HEK293 (cell line): Measurements from ENCODE around the gene CD244.

Experiments used
- CTCF ChIA-PET: fragments of 350-600 bp; formaldehyde crosslinking; extraction: SDS; loops from one replicate; lab custom pipeline; 2021; ENCODE audit warnings: antibody characterized with exemption; lab: Yijun Ruan, JAX
- POLR2A ChIA-PET: fragments of 300-600 bp; formaldehyde crosslinking; extraction: SDS; loops from one replicate; lab custom pipeline; 2020; ENCODE audit warnings: antibody characterized with exemption, inconsistent platforms; lab: Yijun Ruan, JAX
- H3K27ac ChIP-seq: fragments of 200-500 bp; sonication (Bioruptor generic); 2 replicates; pipeline ENCODE4 v1.5.1; 2014; ENCODE audit warnings: low read depth, low read length, control low read depth, inconsistent platforms; ENCODE audit errors: extremely low read depth
- H3K36me3 ChIP-seq, 2 experiments: fragments of 200-500 bp in 1 of 2; sonication (Bioruptor generic) in 1 of 2; 1 replicate in 1 of 2; 2 replicates in 1 of 2; pipeline ENCODE4 v1.5.1; 2014 to 2017; ENCODE audit warnings: inconsistent platforms in 2 of 2, low read length in 2 of 2; ENCODE audit not compliant: control insufficient read depth in 2 of 2, insufficient read depth in 1 of 2
- H3K4me1 ChIP-seq: fragments of 200-500 bp; sonication (Bioruptor generic); 2 replicates; pipeline ENCODE4 v1.5.1; 2014; ENCODE audit warnings: mild to moderate bottlenecking, low read length, inconsistent platforms; ENCODE audit not compliant: control insufficient read depth, insufficient read depth
- H3K4me3 ChIP-seq: 2 replicates; pipeline ENCODE4 v1.5.1; 2011; ENCODE audit warnings: low read depth, mild to moderate bottlenecking, control low read depth, low read length, moderate library complexity
- H3K9me3 ChIP-seq: fragments of 200-500 bp; sonication (Bioruptor generic); 2 replicates; pipeline ENCODE4 v1.5.1; 2014; ENCODE audit warnings: low read depth, low read length, inconsistent platforms; ENCODE audit not compliant: control insufficient read depth, insufficient read depth
- FEZF1 ChIP-seq: fragments of 450-650 bp; formaldehyde crosslinking; IDR thresholded peaks from 2 replicates; pipeline ENCODE4 v1.5.1; 2016; ENCODE audit warnings: missing biosample characterization, missing genetic modification characterization
- GLIS1 ChIP-seq: fragments of 450-650 bp; formaldehyde crosslinking; IDR thresholded peaks from 2 replicates; pipeline ENCODE4 v1.5.1; 2016; ENCODE audit warnings: missing biosample characterization, missing genetic modification characterization
- INSM2 ChIP-seq: fragments of 450-650 bp; formaldehyde crosslinking; IDR thresholded peaks from 2 replicates; pipeline ENCODE4 v1.5.1; 2016; ENCODE audit warnings: missing biosample characterization, missing genetic modification characterization
- MEIS1 ChIP-seq: sonication (generic); formaldehyde crosslinking; IDR thresholded peaks from 2 replicates; pipeline ENCODE4 v1.8.1; 2022; ENCODE audit warnings: missing genetic modification reagents, mild to moderate bottlenecking, borderline replicate concordance
- MYNN ChIP-seq: fragments of 450-650 bp; formaldehyde crosslinking; IDR thresholded peaks from 2 replicates; pipeline ENCODE4 v1.5.1; 2016; ENCODE audit warnings: missing biosample characterization, missing genetic modification characterization, borderline replicate concordance
- MZF1 ChIP-seq: fragments of 450-650 bp; formaldehyde crosslinking; IDR thresholded peaks from 2 replicates; pipeline ENCODE4 v1.5.1; 2017; ENCODE audit warnings: missing biosample characterization, missing genetic modification characterization, borderline replicate concordance
- SCRT2 ChIP-seq: fragments of 450-650 bp; formaldehyde crosslinking; IDR thresholded peaks from 2 replicates; pipeline ENCODE4 v1.5.1; 2016; ENCODE audit warnings: missing biosample characterization, missing genetic modification characterization
- YY2 ChIP-seq: fragments of 450-650 bp; formaldehyde crosslinking; IDR thresholded peaks from 2 replicates; pipeline ENCODE4 v1.5.1; 2016; ENCODE audit warnings: missing biosample characterization, missing genetic modification characterization
- ZBTB7A ChIP-seq: fragments of 450-650 bp; formaldehyde crosslinking; IDR thresholded peaks from 2 replicates; pipeline ENCODE4 v1.5.1; 2016; ENCODE audit warnings: low read depth, missing biosample characterization, missing genetic modification characterization
- ZEB2 ChIP-seq: fragments of 450-650 bp; formaldehyde crosslinking; IDR thresholded peaks from 2 replicates; pipeline ENCODE4 v1.5.1; 2016; ENCODE audit warnings: missing biosample characterization, missing genetic modification characterization
- ZNF138 ChIP-seq: fragments of 450-650 bp; formaldehyde crosslinking; IDR thresholded peaks from 2 replicates; pipeline ENCODE4 v1.5.1; 2016; ENCODE audit warnings: missing biosample characterization, missing genetic modification characterization, borderline replicate concordance
- ZNF175 ChIP-seq: fragments of 450-650 bp; formaldehyde crosslinking; IDR thresholded peaks from 2 replicates; pipeline ENCODE4 v1.5.1; 2016; ENCODE audit warnings: missing biosample characterization, missing genetic modification characterization
- ZNF214 ChIP-seq: fragments of 450-650 bp; formaldehyde crosslinking; IDR thresholded peaks from 2 replicates; pipeline ENCODE4 v1.5.1; 2017; ENCODE audit warnings: missing biosample characterization, mild to moderate bottlenecking, missing genetic modification characterization, borderline replicate concordance
- ZNF266 ChIP-seq: fragments of 450-650 bp; formaldehyde crosslinking; IDR thresholded peaks from 2 replicates; pipeline ENCODE4 v1.5.1; 2016; ENCODE audit warnings: missing biosample characterization, missing genetic modification characterization, low read depth
- ZNF280D ChIP-seq: fragments of 450-650 bp; formaldehyde crosslinking; IDR thresholded peaks from 2 replicates; pipeline ENCODE4 v1.5.1; 2016; ENCODE audit warnings: missing biosample characterization, missing genetic modification characterization
- ZNF416 ChIP-seq: fragments of 450-650 bp; formaldehyde crosslinking; IDR thresholded peaks from 2 replicates; pipeline ENCODE4 v1.5.1; 2016; ENCODE audit warnings: missing biosample characterization, missing genetic modification characterization
- ZNF513 ChIP-seq: fragments of 450-650 bp; IDR thresholded peaks from 2 replicates; pipeline ENCODE4 v1.5.1; 2018; ENCODE audit warnings: missing biosample characterization, missing genetic modification characterization
- ZNF658 ChIP-seq: fragments of 450-650 bp; formaldehyde crosslinking; IDR thresholded peaks from 2 replicates; pipeline ENCODE4; 2016; ENCODE audit warnings: missing biosample characterization, missing genetic modification characterization
- ZNF664 ChIP-seq: fragments of 450-650 bp; formaldehyde crosslinking; IDR thresholded peaks from 2 replicates; pipeline ENCODE4 v1.5.1; 2016; ENCODE audit warnings: missing biosample characterization, missing genetic modification characterization
- ZNF707 ChIP-seq: fragments of 450-650 bp; formaldehyde crosslinking; IDR thresholded peaks from 2 replicates; pipeline ENCODE4 v1.5.1; 2016; ENCODE audit warnings: missing biosample characterization, missing genetic modification characterization
- ZNF747 ChIP-seq: fragments of 450-650 bp; formaldehyde crosslinking; IDR thresholded peaks from 2 replicates; pipeline ENCODE4 v1.5.1; 2016; ENCODE audit warnings: missing biosample characterization, missing genetic modification characterization
- ZNF777 ChIP-seq: fragments of 450-650 bp; formaldehyde crosslinking; IDR thresholded peaks from 2 replicates; pipeline ENCODE4 v1.5.1; 2017; ENCODE audit warnings: missing biosample characterization, missing genetic modification characterization, borderline replicate concordance
- ZNF830 ChIP-seq: fragments of 450-650 bp; IDR thresholded peaks from 2 replicates; pipeline ENCODE4 v1.5.0; 2018; ENCODE audit warnings: missing biosample characterization, missing genetic modification characterization, low read depth, mild to moderate bottlenecking, moderate library complexity
- TF ChIP-seq, protein P1 (sequence below): fragments of 450-650 bp; formaldehyde crosslinking; IDR thresholded peaks from 2 replicates; pipeline ENCODE4 v1.5.1; 2017; ENCODE audit warnings: missing biosample characterization, missing genetic modification characterization
- TF ChIP-seq, protein P2 (sequence below): fragments of 450-650 bp; formaldehyde crosslinking; IDR thresholded peaks from 2 replicates; pipeline ENCODE4 v1.5.1; 2016; ENCODE audit warnings: missing biosample characterization, missing genetic modification characterization, low read depth
- TF ChIP-seq, protein P3 (sequence below): IDR thresholded peaks from 2 replicates; pipeline ENCODE4 v1.6.1; 2011; ENCODE audit warnings: mild to moderate bottlenecking, low read depth, low read length, borderline replicate concordance

CD244 gene

DNA sequence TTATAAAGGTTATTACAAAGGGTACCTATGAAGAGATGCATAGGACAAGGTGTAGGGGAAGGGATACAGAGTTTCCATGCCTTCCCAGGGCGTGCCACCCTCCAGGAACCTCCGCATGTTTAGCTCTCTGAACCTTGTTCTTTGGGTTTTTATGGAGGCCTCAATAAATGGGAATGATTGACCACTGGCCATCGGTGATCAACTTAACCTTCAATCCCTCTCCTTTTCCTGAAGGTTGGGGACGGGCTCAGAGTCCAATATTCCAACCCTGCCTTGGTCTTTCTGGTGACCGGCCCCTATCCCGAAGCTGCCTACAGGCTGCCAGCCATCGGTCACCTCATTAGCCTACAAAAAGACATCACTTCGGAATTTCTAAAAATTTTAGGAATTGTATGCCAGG lies 11.7 kb downstream of the CD244 start:
- Histone ChIP-seq H3K27ac (no peak overlapping the region), H3K36me3 (no peaks in the 10 kb centered on the region), H3K4me3 (no peak overlapping the region), H3K4me1 (no peaks in the 10 kb centered on the region), H3K9me3 (no peaks in the 10 kb centered on the region)
- ChIA-PET POLR2A (no interaction called here), CTCF (interaction anchor here (0.7 to 0.9 kb wide), 4 partner anchors 16 to 139 kb away, joined by 3 to 4 read pairs (median 4); no protein-coding TSS in a partner anchor)
- TF ChIP-seq ZNF513 (tag by site-specific recombination) (no peak), ZNF664 (tag by site-specific recombination) (no peak), ZBTB7A (tag by site-specific recombination) (no peak), ZNF138 (tag by site-specific recombination) (no peak), ZNF214 (tag by site-specific recombination) (no peak), ZNF266 (no peak), ZNF658 (tag by site-specific recombination) (no peak), ZNF777 (tag by site-specific recombination) (no peak), ZNF175 (tag by site-specific recombination) (no peak), GLIS1 (tag by site-specific recombination) (no peak), MEIS1 (CRISPR knock-in tag) (no peak), YY2 (tag by site-specific recombination) (no peak), ZEB2 (tag by site-specific recombination) (no peak), ZNF830 (tag by site-specific recombination) (no peak), ZNF707 (tag by site-specific recombination) (no peak), ZNF280D (tag by site-specific recombination) (no peak)
- TF ChIP-seq, protein P1, sequence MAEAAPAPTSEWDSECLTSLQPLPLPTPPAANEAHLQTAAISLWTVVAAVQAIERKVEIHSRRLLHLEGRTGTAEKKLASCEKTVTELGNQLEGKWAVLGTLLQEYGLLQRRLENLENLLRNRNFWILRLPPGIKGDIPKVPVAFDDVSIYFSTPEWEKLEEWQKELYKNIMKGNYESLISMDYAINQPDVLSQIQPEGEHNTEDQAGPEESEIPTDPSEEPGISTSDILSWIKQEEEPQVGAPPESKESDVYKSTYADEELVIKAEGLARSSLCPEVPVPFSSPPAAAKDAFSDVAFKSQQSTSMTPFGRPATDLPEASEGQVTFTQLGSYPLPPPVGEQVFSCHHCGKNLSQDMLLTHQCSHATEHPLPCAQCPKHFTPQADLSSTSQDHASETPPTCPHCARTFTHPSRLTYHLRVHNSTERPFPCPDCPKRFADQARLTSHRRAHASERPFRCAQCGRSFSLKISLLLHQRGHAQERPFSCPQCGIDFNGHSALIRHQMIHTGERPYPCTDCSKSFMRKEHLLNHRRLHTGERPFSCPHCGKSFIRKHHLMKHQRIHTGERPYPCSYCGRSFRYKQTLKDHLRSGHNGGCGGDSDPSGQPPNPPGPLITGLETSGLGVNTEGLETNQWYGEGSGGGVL (tag by site-specific recombination): no peak

DNA sequence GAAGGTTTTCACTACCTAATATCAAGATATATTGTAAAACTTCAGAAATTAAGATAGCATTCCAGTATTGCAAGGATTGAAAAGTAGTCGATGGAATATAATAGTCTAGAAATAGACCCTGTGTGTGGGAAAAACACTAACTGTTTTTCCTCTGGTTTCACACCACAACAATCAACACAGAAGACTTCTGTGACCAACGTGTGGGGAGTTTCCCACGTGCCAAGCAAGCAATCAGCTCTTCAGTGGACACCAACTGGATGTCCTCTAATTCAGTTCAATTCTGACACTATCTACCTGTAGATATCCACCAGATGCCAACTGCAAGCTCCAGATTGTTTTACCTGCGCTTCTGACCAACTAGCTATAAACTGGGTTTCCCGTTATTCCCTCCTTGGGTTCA lies 12.1 kb downstream of the CD244 start:
- no peaks in the 10 kb centered on the region for H3K9me3 ChIP-seq
- H3K36me3 ChIP-seq: no peaks in the 10 kb centered on the region
- H3K27ac ChIP-seq: no peak overlapping the region
- no peak overlapping the region for H3K4me3 ChIP-seq
- POLR2A ChIA-PET: no interaction called here
- no peaks in the 10 kb centered on the region for H3K4me1 ChIP-seq
- CTCF ChIA-PET: interaction anchor here (0.7 to 0.9 kb wide), 4 partner anchors 15 to 101 kb away, joined by 3 to 4 read pairs (median 4); no protein-coding TSS in a partner anchor
- TF ChIP-seq, protein P2, sequence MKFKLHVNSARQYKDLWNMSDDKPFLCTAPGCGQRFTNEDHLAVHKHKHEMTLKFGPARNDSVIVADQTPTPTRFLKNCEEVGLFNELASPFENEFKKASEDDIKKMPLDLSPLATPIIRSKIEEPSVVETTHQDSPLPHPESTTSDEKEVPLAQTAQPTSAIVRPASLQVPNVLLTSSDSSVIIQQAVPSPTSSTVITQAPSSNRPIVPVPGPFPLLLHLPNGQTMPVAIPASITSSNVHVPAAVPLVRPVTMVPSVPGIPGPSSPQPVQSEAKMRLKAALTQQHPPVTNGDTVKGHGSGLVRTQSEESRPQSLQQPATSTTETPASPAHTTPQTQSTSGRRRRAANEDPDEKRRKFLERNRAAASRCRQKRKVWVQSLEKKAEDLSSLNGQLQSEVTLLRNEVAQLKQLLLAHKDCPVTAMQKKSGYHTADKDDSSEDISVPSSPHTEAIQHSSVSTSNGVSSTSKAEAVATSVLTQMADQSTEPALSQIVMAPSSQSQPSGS (tag by site-specific recombination): no peak
- no peak for TF ChIP-seq SCRT2 (tag by site-specific recombination)
- TF ChIP-seq FEZF1 (tag by site-specific recombination): no peak
- TF ChIP-seq ZNF747 (tag by site-specific recombination): no peak
- no peak for TF ChIP-seq ZNF416 (tag by site-specific recombination)
- TF ChIP-seq, protein P3, sequence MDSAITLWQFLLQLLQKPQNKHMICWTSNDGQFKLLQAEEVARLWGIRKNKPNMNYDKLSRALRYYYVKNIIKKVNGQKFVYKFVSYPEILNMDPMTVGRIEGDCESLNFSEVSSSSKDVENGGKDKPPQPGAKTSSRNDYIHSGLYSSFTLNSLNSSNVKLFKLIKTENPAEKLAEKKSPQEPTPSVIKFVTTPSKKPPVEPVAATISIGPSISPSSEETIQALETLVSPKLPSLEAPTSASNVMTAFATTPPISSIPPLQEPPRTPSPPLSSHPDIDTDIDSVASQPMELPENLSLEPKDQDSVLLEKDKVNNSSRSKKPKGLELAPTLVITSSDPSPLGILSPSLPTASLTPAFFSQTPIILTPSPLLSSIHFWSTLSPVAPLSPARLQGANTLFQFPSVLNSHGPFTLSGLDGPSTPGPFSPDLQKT: no peak
- TF ChIP-seq INSM2: no peak
- no peak for TF ChIP-seq ZNF707 (tag by site-specific recombination)
- no peak for TF ChIP-seq MZF1 (tag by site-specific recombination)
- TF ChIP-seq MYNN (tag by site-specific recombination): no peak
